HEK293T (cell line): ENCODE measurements around the gene CD59.

Experiments
- ARNT ChIP-seq: fragments of 450-650 bp; IDR thresholded peaks from 2 replicates; pipeline ENCODE4 v1.6.1; 2017; ENCODE audit warnings: mild to moderate bottlenecking
- BHLHE40 ChIP-seq: fragments of 450-650 bp; IDR thresholded peaks from 2 replicates; pipeline ENCODE4 v1.6.1; 2016; ENCODE audit warnings: mild to moderate bottlenecking, moderate library complexity, borderline replicate concordance
- CTBP1 ChIP-seq: fragments of 450-650 bp; IDR thresholded peaks from 2 replicates; pipeline ENCODE4 v1.6.1; 2016; ENCODE audit warnings: borderline replicate concordance
- ELF4 ChIP-seq: fragments of 450-650 bp; IDR thresholded peaks from 2 replicates; pipeline ENCODE4 v1.6.1; 2017; ENCODE audit warnings: antibody characterized with exemption
- FOXM1 ChIP-seq: fragments of 450-650 bp; IDR thresholded peaks from 2 replicates; pipeline ENCODE4 v1.6.1; 2017; ENCODE audit warnings: mild to moderate bottlenecking, borderline replicate concordance
- HDGF ChIP-seq: fragments of 450-650 bp; IDR thresholded peaks from 2 replicates; pipeline ENCODE4 v1.6.1; 2017; ENCODE audit warnings: antibody characterized with exemption, borderline replicate concordance
- L3MBTL2 ChIP-seq: fragments of 450-650 bp; conservative IDR thresholded peaks from 2 replicates; pipeline ENCODE4 v1.6.1; 2016; ENCODE audit warnings: mild to moderate bottlenecking
- NFRKB ChIP-seq: fragments of 450-650 bp; IDR thresholded peaks from 2 replicates; pipeline ENCODE4 v1.6.1; 2016; ENCODE audit warnings: mild to moderate bottlenecking, moderate library complexity
- SP1 ChIP-seq: fragments of 450-650 bp; IDR thresholded peaks from 2 replicates; pipeline ENCODE4 v1.6.1; 2017
- TARDBP ChIP-seq: fragments of 450-650 bp; IDR thresholded peaks from 2 replicates; pipeline ENCODE4 v1.6.1; 2016
- ZNF384 ChIP-seq: fragments of 450-650 bp; IDR thresholded peaks from 2 replicates; pipeline ENCODE4 v1.6.1; 2016

DNA sequence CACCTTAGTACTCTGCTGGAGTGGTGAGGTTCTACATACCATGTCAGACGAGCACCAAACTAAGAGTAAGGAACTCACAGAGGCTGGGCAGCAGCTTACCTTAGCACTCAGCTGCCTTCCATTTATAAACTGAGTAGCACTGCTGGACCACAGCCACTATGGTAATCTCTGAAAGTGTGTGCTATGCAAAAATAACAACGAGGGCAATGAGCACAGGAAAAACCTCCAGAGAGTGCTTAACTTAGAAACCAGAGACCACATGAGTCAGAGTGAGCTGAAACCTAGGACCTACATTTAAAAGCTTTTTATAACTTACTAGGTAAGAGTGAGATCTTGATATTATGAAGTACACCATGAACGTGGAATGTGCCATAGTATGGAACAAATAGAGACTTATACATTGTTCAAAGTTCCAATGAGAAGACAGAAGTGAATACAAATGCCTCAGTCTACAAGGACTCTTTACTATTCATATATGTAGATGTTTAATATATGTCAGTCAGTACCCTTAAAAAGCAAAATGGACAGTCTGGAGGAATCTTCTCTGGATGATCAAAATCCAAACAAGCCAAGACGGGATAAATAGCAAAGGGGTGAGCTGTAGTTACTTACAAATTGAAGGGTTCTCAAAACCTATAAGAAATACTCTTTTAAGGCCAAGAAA, 17.2 kb upstream of the CD59 start:
- TF ChIP-seq FOXM1 (no peak), ELF4 (no peak), BHLHE40 (no peak), ZNF384 (no peak), L3MBTL2 (no peak), SP1 (no peak), CTBP1 (no peak), TARDBP (no peak), HDGF (no peak), NFRKB (no peak), ARNT (no peak)
